Progenitor cell of endocrine pancreas (in vitro differentiated cells): ENCODE results near the gene HK3. TPM values are rescaled to one million over a fixed set of nuclear protein-coding genes. Genes with fewer than 3 reads are reported as not detected.

ENCODE experiments used
- DNase-seq: peaks from one replicate; pipeline ENCODE4 v3.0.0; 2021; ENCODE audit warnings: low spot score; ENCODE audit not compliant: unreplicated experiment
- H3K27ac Mint-ChIP-seq: 2 replicates; pipeline ENCODE4 v1.8.0; 2021; ENCODE audit warnings: mild to moderate bottlenecking, moderate library complexity, mixed read lengths
- H3K27me3 Mint-ChIP-seq: 2 replicates; pipeline ENCODE4 v1.8.0; 2021; ENCODE audit warnings: mixed read lengths
- H3K36me3 Mint-ChIP-seq: 2 replicates; pipeline ENCODE4 v1.8.0; 2022; ENCODE audit warnings: mixed read lengths; ENCODE audit not compliant: insufficient read depth
- H3K4me1 Mint-ChIP-seq: 2 replicates; pipeline ENCODE4 v1.8.0; 2021; ENCODE audit warnings: low read depth, mixed read lengths
- H3K4me3 Mint-ChIP-seq: 2 replicates; pipeline ENCODE4 v1.8.0; 2021; ENCODE audit warnings: low read depth, mild to moderate bottlenecking, moderate library complexity, mixed read lengths
- H3K9me3 Mint-ChIP-seq: 2 replicates; pipeline ENCODE4 v1.8.0; 2021; ENCODE audit warnings: low read depth, mixed read lengths
- CTCF ChIP-seq: fragments of 200-600 bp; sonication (generic); IDR thresholded peaks from one replicate; pipeline ENCODE4 v1.5.0; 2021; ENCODE audit warnings: antibody characterized with exemption, mild to moderate bottlenecking; ENCODE audit not compliant: unreplicated experiment
- total RNA-seq: library from RNA; stranded (reverse); gene quantifications from 2 replicates; pipeline ENCODE4 v1.2.1, GENCODE V29; 2021

The HK3 gene
- total RNA-seq, 1 donor from 2014 or later: not detected

- H3K27ac Mint-ChIP-seq: no peak overlapping the region
- DNase-seq: no peak
- peaks cover 22% of the 10 kb centered on the region for H3K27me3 Mint-ChIP-seq
- no peaks in the 10 kb centered on the region for H3K9me3 Mint-ChIP-seq
- H3K4me1 Mint-ChIP-seq: peaks cover 18% of the 10 kb centered on the region
- H3K36me3 Mint-ChIP-seq: no peaks in the 10 kb centered on the region
- H3K4me3 Mint-ChIP-seq: no peak overlapping the region
- TF ChIP-seq CTCF: no peak
These were observed 35.4 kb downstream of the HK3 start for GRCh38 chr5:176863765-176864098.

- H3K27ac Mint-ChIP-seq: no peak overlapping the region
- no peak overlapping the region for H3K4me3 Mint-ChIP-seq
- peaks cover 26% of the 10 kb centered on the region for H3K27me3 Mint-ChIP-seq
- H3K4me1 Mint-ChIP-seq: peaks cover 18% of the 10 kb centered on the region
- no peaks in the 10 kb centered on the region for H3K36me3 Mint-ChIP-seq
- no peaks in the 10 kb centered on the region for H3K9me3 Mint-ChIP-seq
- no peak for TF ChIP-seq CTCF
- DNase-seq: no peak
These were observed 35.9 kb downstream of the HK3 start for GRCh38 chr5:176863041-176863764.

GRCh38 chr5:176862330-176862995 lies 36.7 kb downstream of the HK3 start:
- peaks cover 32% of the 10 kb centered on the region for H3K27me3 Mint-ChIP-seq
- no peak for DNase-seq
- H3K9me3 Mint-ChIP-seq: no peaks in the 10 kb centered on the region
- peaks cover 18% of the 10 kb centered on the region for H3K4me1 Mint-ChIP-seq
- H3K4me3 Mint-ChIP-seq: no peak overlapping the region
- no peaks in the 10 kb centered on the region for H3K36me3 Mint-ChIP-seq
- no peak for TF ChIP-seq CTCF
- H3K27ac Mint-ChIP-seq: no peak overlapping the region

GRCh38 chr5:176861276-176861675 lies 37.9 kb downstream of the HK3 start:
- H3K4me3 Mint-ChIP-seq: no peak overlapping the region
- peaks cover 32% of the 10 kb centered on the region for H3K27me3 Mint-ChIP-seq
- no peaks in the 10 kb centered on the region for H3K36me3 Mint-ChIP-seq
- TF ChIP-seq CTCF: no peak
- no peak overlapping the region for H3K27ac Mint-ChIP-seq
- no peaks in the 10 kb centered on the region for H3K9me3 Mint-ChIP-seq
- H3K4me1 Mint-ChIP-seq: peaks cover 7% of the 10 kb centered on the region
- no peak for DNase-seq

- DNase-seq: no peak
- Mint-ChIP-seq H3K27me3 (peaks cover 27% of the 10 kb centered on the region), H3K36me3 (no peaks in the 10 kb centered on the region), H3K27ac (no peak overlapping the region), H3K9me3 (no peaks in the 10 kb centered on the region), H3K4me1 (peaks cover 7% of the 10 kb centered on the region), H3K4me3 (no peak overlapping the region)
- TF ChIP-seq CTCF: no peak
These were observed 38.8 kb downstream of the HK3 start for GRCh38 chr5:176860381-176860780.
